SU-DHL-6 (cell line): Measurements from ENCODE around the gene RSPH1.

Source experiments
- EZH2phosphoT487 ChIP-seq: fragments of 200-600 bp; sonication (generic), shearing (Covaris generic); conservative IDR thresholded peaks from 2 replicates; pipeline ENCODE4 v1.6.1; 2018; ENCODE audit warnings: mild to moderate bottlenecking, antibody characterized with exemption, low read length, moderate library complexity, mixed read lengths
- TF ChIP-seq, protein P1 (sequence below): fragments of 200-600 bp; sonication (generic); IDR thresholded peaks from one replicate; pipeline ENCODE4 v1.5.1; 2017; ENCODE audit warnings: antibody characterized with exemption, mild to moderate bottlenecking, low read length, moderate library complexity; ENCODE audit not compliant: insufficient read depth, poor library complexity, severe bottlenecking

DNA sequence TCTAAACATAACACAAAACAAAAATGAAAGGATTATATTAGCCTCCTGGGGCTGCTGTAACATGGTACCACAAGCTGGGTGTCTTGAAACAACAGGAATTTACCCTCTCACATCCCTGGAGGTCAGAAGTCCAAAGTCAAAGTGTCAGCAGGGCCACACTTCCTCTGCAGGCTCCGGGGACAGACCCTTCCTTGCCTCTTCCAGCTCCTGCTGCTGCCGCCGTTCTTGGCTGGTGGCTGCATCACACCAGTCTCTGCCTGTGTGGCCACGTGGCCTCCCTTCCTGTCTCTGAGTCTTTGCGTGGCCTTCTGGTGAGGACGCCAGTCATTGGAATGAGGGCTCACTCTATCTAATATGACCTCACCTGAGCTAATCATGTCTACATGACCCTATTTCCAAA is 25.8 kb upstream of the RSPH1 start:
- TF ChIP-seq, protein P1, sequence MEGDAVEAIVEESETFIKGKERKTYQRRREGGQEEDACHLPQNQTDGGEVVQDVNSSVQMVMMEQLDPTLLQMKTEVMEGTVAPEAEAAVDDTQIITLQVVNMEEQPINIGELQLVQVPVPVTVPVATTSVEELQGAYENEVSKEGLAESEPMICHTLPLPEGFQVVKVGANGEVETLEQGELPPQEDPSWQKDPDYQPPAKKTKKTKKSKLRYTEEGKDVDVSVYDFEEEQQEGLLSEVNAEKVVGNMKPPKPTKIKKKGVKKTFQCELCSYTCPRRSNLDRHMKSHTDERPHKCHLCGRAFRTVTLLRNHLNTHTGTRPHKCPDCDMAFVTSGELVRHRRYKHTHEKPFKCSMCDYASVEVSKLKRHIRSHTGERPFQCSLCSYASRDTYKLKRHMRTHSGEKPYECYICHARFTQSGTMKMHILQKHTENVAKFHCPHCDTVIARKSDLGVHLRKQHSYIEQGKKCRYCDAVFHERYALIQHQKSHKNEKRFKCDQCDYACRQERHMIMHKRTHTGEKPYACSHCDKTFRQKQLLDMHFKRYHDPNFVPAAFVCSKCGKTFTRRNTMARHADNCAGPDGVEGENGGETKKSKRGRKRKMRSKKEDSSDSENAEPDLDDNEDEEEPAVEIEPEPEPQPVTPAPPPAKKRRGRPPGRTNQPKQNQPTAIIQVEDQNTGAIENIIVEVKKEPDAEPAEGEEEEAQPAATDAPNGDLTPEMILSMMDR = no peak
- TF ChIP-seq EZH2phosphoT487 = no peak
